GM19397 (cell line): Measurements from ENCODE around the gene STK26.
"Not testable (repeated sequence)": the region's sequence is repeated elsewhere in the genome, so short reads cannot be mapped to it uniquely, and the experiment has no call there.

Experiments used
- ATAC-seq: cut with Tn5 transposase; IDR thresholded peaks from one replicate; pipeline ENCODE4 v1.9.1; 2021; ENCODE audit warnings: mild to moderate bottlenecking, moderate library complexity; ENCODE audit not compliant: unreplicated experiment

The STK26 gene

GRCh38 chrX:132092439-132093065 lies 69.5 kb downstream of the STK26 start:
- ATAC-seq: no peak

GRCh38 chrX:132093239-132093860 lies 70.2 kb downstream of the STK26 start:
- ATAC-seq: no peak

GRCh38 chrX:132094164-132094563 lies 71.1 kb downstream of the STK26 start:
- ATAC-seq: no peak

- not testable (repeated sequence) for ATAC-seq
These were observed 75.6 kb downstream of the STK26 start for GRCh38 chrX:132098704-132099103.

- no peak for ATAC-seq
These were observed 78.1 kb downstream of the STK26 start for GRCh38 chrX:132101206-132101605.

- ATAC-seq: no peak
These were observed 78.7 kb downstream of the STK26 start for GRCh38 chrX:132101799-132102198.

GRCh38 chrX:132107291-132107690 lies 84.2 kb downstream of the STK26 start:
- no peak for ATAC-seq

GRCh38 chrX:132114607-132115006 lies 91.5 kb downstream of the STK26 start:
- no peak for ATAC-seq

- ATAC-seq: no peak
These were observed 92.7 kb downstream of the STK26 start for GRCh38 chrX:132115792-132116191.

- ATAC-seq: no peak
These were observed 95.3 kb downstream of the STK26 start for GRCh38 chrX:132118358-132118757.

GRCh38 chrX:132119283-132119682 lies 96.2 kb downstream of the STK26 start:
- ATAC-seq: no peak

GRCh38 chrX:132119821-132120515 lies 96.9 kb downstream of the STK26 start:
- no peak for ATAC-seq

GRCh38 chrX:132120913-132121312 lies 97.8 kb downstream of the STK26 start:
- ATAC-seq: no peak
